ENCODE data around the gene CBS. TPM values are rescaled to one million over a fixed set of nuclear protein-coding genes. Genes with fewer than 3 reads are reported as not detected.

Gene CBS
- total RNA-seq, 1 donor from 2014 or later = 4.2 TPM

GRCh38 chr21:43024439-43025136 is 51.0 kb downstream of the CBS start:
- intact Hi-C loops (cut with DNase I) = no loop called here
- no peak for DNase-seq (ENCODE audit: extremely low spot score in 2 of 2)
- H3K36me3 ChIP-seq = peaks cover 0 to 59% of the 10 kb centered on the region in 2 donors

GRCh38 chr21:43023175-43023574 is 52.5 kb downstream of the CBS start:
- TF ChIP-seq CTCF (IDR thresholded peaks at IDR 0.05) (no peak), POLR2AphosphoS5 (IDR thresholded peaks at IDR 0.05; ENCODE audit: insufficient read depth in 1 of 2, low read depth in 1 of 2) (no peak), POLR2A (IDR thresholded peaks at IDR 0.05) (no peak)
- H3K36me3 ChIP-seq = peaks cover 0 to 45% of the 10 kb centered on the region in 2 donors

More at GRCh38 chr21:43024439-43025136, 51.0 kb downstream of the CBS start:
- Histone ChIP-seq H3K27me3 (no peaks in the 10 kb centered on the region), H3K4me1 (no peaks in the 10 kb centered on the region), H3K9me3 (no peaks in the 10 kb centered on the region), H3K27ac (no peak overlapping the region), H3K4me3 (no peak overlapping the region)
- TF ChIP-seq CTCF (IDR thresholded peaks at IDR 0.05) = no peak
- no peak for TF ChIP-seq POLR2A (IDR thresholded peaks at IDR 0.05)
- TF ChIP-seq POLR2AphosphoS5 (IDR thresholded peaks at IDR 0.05; ENCODE audit: insufficient read depth in 1 of 2, low read depth in 1 of 2) = no peak

GRCh38 chr21:43021756-43022600 is 53.7 kb downstream of the CBS start:
- TF ChIP-seq POLR2A (IDR thresholded peaks at IDR 0.05) (no peak), CTCF (IDR thresholded peaks at IDR 0.05) (no peak), POLR2AphosphoS5 (IDR thresholded peaks at IDR 0.05; ENCODE audit: insufficient read depth in 1 of 2, low read depth in 1 of 2) (no peak)
- Histone ChIP-seq H3K4me1 (no peaks in the 10 kb centered on the region), H3K4me3 (no peak overlapping the region), H3K9me3 (no peaks in the 10 kb centered on the region), H3K27ac (no peak overlapping the region), H3K27me3 (no peaks in the 10 kb centered on the region), H3K36me3 (peaks cover 0 to 45% of the 10 kb centered on the region in 2 donors)
- intact Hi-C loops (cut with DNase I) = no loop called here
- no peak for DNase-seq (ENCODE audit: extremely low spot score in 2 of 2)

More at GRCh38 chr21:43023175-43023574, 52.5 kb downstream of the CBS start:
- no peaks in the 10 kb centered on the region for H3K27me3 ChIP-seq
- H3K4me3 ChIP-seq = no peak overlapping the region
- no peak overlapping the region for H3K27ac ChIP-seq
- H3K9me3 ChIP-seq = no peaks in the 10 kb centered on the region
- DNase-seq (ENCODE audit: extremely low spot score in 2 of 2) = no peak
- intact Hi-C loops (cut with DNase I) = no loop called here
- H3K4me1 ChIP-seq = no peaks in the 10 kb centered on the region

GRCh38 chr21:43021191-43021590 is 54.4 kb downstream of the CBS start:
- Histone ChIP-seq H3K9me3 (no peaks in the 10 kb centered on the region), H3K27ac (no peak overlapping the region), H3K27me3 (no peaks in the 10 kb centered on the region), H3K4me3 (no peak overlapping the region), H3K36me3 (peaks cover 0 to 45% of the 10 kb centered on the region in 2 donors), H3K4me1 (no peaks in the 10 kb centered on the region)
- no peak for DNase-seq (ENCODE audit: extremely low spot score in 2 of 2)
- TF ChIP-seq CTCF (IDR thresholded peaks at IDR 0.05) (no peak), POLR2A (IDR thresholded peaks at IDR 0.05) (no peak), POLR2AphosphoS5 (IDR thresholded peaks at IDR 0.05; ENCODE audit: insufficient read depth in 1 of 2, low read depth in 1 of 2) (no peak)
- intact Hi-C loops (cut with DNase I) = no loop called here
